ENCODE data around the gene WIPI1.
A peak's percentile ranks its signal among the peaks of the same experiment; 100 is the strongest.
"Not testable (repeated sequence)": the region's sequence is repeated elsewhere in the genome, so short reads cannot be mapped to it uniquely, and the experiment has no call there.

The WIPI1 gene

DNA sequence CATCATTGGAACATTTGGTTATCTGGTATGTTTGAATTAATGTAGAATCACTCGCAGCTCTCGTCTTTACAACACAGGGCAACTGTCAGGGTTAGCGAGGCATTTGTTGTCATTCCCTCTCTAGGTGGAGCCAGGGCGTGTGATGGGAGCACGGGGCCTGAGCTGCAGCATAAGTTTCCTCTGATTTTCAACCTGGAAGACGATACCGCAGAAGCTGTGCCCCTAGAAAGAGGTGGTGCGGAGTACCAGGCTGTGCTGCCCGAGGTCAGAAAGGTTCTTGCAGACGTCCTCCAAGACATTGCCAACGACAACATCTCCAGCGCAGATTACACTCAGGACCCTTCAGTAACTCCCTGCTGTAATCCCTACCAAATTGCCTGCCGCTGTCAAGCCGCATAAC lies 37.2 kb downstream of the WIPI1 start:
- TF ChIP-seq, protein P1, sequence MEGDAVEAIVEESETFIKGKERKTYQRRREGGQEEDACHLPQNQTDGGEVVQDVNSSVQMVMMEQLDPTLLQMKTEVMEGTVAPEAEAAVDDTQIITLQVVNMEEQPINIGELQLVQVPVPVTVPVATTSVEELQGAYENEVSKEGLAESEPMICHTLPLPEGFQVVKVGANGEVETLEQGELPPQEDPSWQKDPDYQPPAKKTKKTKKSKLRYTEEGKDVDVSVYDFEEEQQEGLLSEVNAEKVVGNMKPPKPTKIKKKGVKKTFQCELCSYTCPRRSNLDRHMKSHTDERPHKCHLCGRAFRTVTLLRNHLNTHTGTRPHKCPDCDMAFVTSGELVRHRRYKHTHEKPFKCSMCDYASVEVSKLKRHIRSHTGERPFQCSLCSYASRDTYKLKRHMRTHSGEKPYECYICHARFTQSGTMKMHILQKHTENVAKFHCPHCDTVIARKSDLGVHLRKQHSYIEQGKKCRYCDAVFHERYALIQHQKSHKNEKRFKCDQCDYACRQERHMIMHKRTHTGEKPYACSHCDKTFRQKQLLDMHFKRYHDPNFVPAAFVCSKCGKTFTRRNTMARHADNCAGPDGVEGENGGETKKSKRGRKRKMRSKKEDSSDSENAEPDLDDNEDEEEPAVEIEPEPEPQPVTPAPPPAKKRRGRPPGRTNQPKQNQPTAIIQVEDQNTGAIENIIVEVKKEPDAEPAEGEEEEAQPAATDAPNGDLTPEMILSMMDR (IDR thresholded peaks at IDR 0.05; ENCODE audit: insufficient read depth, low read depth, low read length, missing control alignments): no peak
- H3K4me3 ChIP-seq (ENCODE audit: low read depth, low read length): no peak overlapping the region
- no peak for DNase-seq (ENCODE audit: low read depth)

DNA sequence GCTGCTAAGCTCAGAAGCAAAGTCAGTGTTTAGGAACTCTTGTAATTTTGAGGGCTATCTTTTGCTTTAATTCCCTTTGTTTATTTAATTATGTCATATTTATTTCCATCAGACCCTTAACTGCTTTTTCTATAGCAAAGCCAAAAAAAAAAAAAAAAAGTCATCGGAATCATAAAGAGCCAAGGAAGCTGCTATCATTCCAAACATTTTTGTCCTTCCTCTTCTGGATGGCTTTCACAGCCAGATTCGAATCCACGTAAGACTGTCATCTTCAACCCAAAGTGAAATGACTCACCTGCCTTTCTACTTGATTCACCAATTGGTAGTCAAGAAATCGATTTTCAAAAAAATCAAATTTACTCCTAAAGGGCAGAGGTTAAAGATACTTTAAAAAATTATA lies 38.4 kb downstream of the WIPI1 start:
- DNase-seq (ENCODE audit: low read depth): no peak
- TF ChIP-seq, protein P1 (IDR thresholded peaks at IDR 0.05; ENCODE audit: insufficient read depth, low read depth, low read length, missing control alignments): no peak
- H3K4me3 ChIP-seq (ENCODE audit: low read depth, low read length): no peak overlapping the region

DNA sequence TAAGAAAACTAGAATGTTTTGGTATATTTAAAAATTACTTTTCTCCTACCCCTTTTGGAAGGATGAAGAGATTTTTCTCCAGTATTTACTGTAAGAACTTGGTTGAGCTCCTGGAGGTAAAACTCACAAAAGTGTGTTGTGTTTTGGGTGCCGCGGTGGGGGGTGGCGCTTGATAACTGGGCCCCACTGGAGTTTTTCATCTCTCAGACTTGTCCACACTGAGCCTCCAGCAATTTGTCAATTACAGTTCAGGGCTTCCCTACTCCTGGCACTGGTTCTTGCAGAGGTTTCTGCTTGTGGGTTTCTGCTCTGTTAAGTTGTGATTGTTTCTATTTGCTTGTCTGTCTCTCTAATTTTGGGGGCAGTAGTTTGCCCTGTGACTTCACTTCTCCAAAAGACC lies 40.0 kb downstream of the WIPI1 start:
- TF ChIP-seq, protein P1 (IDR thresholded peaks at IDR 0.05; ENCODE audit: insufficient read depth, low read depth, low read length, missing control alignments): no peak
- H3K4me3 ChIP-seq (ENCODE audit: low read depth, low read length): no peak overlapping the region
- no peak for DNase-seq (ENCODE audit: low read depth)

DNA sequence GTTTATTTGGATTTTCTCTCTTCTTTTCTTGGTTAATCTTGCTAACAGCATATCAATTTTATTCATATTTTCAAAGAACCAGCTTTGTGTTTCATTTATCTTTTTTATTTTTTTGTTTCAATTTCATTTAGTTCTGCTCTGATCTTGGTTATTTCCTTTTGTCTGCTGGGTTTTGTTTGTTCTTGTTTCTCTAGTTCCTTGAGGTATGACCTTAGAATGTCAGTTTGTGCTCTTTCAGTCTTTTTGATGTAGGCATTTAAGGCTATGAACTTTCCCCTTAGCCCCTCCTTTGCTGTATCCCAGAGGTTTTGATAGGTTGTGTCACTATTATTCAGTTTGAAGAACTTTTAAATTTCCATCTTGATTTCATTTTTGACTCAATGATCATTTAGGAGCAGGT lies 42.4 kb downstream of the WIPI1 start:
- DNase-seq (ENCODE audit: low read depth); H3K4me3 ChIP-seq (ENCODE audit: low read depth, low read length): not testable (repeated sequence)

DNA sequence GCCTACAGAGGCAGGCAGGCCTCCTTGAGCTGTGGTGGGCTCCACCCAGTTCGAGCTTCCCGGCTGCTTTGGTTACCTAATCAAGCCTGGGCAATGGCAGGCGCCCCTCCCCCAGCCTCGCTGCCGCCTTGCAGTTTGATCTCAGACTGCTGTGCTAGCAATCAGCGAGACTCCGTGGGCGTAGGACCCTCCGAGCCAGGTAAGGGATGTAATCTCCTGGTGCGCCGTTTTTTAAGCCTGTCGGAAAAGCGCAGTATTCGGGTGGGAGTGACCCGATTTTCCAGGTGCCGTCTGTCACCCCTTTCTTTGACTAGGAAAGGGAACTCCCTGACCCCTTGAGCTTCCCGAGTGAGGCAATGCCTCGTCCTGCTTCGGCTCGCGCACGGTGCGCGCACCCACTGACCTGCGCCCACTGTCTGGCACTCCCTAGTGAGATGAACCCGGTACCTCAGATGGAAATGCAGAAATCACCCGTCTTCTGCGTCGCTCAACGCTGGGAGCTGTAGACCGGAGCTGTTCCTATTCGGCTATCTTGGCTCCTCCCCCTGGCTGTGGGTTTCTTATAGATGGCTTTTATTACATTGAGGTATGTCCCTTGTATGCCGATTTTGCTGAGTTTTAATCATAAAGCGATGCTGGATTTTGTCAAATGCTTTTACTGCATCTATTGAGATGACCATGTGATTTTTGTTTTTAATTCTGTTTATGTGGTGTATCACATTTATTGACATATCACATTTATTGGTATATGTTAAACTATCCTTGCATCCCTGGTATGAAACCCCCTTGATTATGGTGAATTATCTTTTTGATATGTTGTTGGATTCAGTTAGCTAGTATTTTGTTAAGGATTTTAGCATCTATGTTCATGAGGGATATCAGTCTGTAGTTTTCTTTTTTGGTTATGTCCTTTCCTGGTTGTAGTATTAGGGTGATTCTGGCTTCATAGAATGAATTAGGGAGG lies 43.4 kb downstream of the WIPI1 start:
- peak overlapping the region; percentile 41 for H3K4me3 ChIP-seq (ENCODE audit: low read depth, low read length)
- peak; percentile 63 for DNase-seq (ENCODE audit: low read depth)

DNA sequence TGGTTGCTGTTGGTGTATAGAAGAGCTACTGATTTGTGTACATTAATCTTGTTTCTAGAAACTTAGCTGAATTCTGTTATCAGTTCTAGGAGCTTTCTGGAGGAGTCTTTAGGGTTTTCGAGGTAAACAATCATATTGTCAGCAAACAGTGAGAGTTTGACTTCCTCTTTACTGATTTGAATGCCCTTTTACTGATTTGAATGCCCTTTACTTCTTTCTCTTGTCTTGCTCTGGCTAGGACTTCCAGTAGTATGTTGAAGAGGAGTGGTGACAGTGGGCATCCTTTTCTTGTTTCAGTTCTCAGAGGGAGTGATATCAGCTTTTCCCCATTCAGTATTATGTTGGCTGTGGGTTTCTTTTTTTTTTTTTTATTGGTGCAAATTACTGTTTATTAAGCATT lies 49.6 kb downstream of the WIPI1 start:
- DNase-seq (ENCODE audit: low read depth); H3K4me3 ChIP-seq (ENCODE audit: low read depth, low read length): not testable (repeated sequence)

DNA sequence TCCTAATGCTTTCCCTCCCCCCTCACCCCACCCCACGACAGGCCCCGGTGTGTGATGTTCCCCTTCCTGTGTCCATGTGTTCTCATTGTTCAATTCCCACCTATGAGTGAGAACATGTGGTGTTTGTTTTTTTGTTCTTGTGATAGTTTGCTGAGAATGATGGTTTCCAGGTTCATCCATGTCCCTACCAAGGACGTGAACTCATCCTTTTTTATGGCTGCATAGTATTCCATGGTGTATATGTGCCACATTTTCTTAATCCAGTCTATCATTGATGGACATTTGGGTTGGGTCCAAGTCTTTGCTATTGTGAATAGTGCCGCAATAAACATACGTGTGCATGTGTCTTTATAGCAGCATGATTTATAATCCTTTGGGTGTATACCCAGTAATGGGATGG lies 53.5 kb downstream of the WIPI1 start:
- DNase-seq (ENCODE audit: low read depth); H3K4me3 ChIP-seq (ENCODE audit: low read depth, low read length): not testable (repeated sequence)

DNA sequence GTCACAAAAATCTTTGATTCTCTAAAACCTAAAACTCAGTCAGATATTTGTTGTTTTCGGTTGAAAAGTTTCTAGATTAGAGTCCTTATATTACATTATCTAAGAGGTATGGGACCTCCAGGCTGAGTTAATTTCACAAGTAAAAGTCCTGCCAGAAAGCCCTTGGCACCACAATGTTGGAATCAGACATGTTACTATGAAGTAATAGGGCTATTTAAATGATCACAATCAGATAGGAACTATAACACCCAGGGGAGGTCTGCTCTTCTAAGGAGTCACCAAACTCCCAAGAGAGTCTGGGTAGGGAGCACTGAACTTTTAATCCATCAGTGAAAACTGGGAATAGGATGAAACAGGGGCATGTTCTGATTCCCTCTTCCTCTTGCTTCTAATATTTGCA lies 54.2 kb downstream of the WIPI1 start:
- TF ChIP-seq, protein P1 (IDR thresholded peaks at IDR 0.05; ENCODE audit: insufficient read depth, low read depth, low read length, missing control alignments): no peak
- DNase-seq (ENCODE audit: low read depth): no peak
- no peak overlapping the region for H3K4me3 ChIP-seq (ENCODE audit: low read depth, low read length)

DNA sequence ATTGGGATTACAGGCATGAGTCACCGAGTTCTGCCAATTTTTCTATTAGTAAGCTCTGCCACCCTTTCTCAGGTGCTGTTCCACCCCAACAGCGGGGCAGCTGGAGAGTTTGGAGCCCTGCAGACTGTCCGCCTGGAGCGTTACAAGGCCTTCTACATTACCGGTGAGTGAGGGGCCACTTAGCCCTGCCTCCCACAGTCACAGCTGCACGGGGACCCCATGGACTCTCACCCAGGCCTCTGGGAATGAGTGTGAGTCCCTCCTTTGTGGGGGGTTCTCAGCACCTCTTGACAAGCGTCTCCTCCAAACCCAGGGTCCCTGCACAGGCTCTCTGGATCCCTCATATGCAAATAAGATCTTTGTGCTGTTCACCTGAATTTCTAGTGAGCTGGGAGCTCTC lies 56.0 kb downstream of the WIPI1 start:
- no peak overlapping the region for H3K4me3 ChIP-seq (ENCODE audit: low read depth, low read length)
- TF ChIP-seq, protein P1 (IDR thresholded peaks at IDR 0.05; ENCODE audit: insufficient read depth, low read depth, low read length, missing control alignments): no peak
- DNase-seq (ENCODE audit: low read depth): no peak
